Peyer's patch (tissue), 4 donors: ENCODE results near the gene FAM20C.

Experiments
- CTCF ChIP-seq, 6 experiments: fragments of 450-650 bp in 4 of 6; fragments of 200-600 bp in 2 of 6; sonication (generic) in 1 of 6; IDR thresholded peaks; one replicate each; pipeline ENCODE4 v1.5.1; 2017 to 2019; ENCODE audit warnings: antibody characterized with exemption in 6 of 6, mild to moderate bottlenecking in 3 of 6, moderate library complexity in 1 of 6
- POLR2A ChIP-seq, 2 donors: fragments of 450-650 bp; IDR thresholded peaks; one replicate each; pipeline ENCODE4 v1.5.1; 2017; ENCODE audit warnings: antibody characterized with exemption in 2 of 2, mild to moderate bottlenecking in 2 of 2, moderate library complexity in 2 of 2

- TF ChIP-seq CTCF (IDR thresholded peaks at IDR 0.05), result no peak
- TF ChIP-seq POLR2A (IDR thresholded peaks at IDR 0.05), result no peak
Measured at GRCh38 chr7:213324-213993, 21.1 kb downstream of the FAM20C start.
